GM19351 (cell line): ENCODE measurements around the gene CDC5L.

Source experiments
- ATAC-seq: cut with Tn5 transposase; IDR thresholded peaks from one replicate; pipeline ENCODE4 v1.9.1; 2021; ENCODE audit warnings: mild to moderate bottlenecking, moderate library complexity; ENCODE audit not compliant: unreplicated experiment

The CDC5L gene

GRCh38 chr6:44410363-44410762 lies 22.9 kb downstream of the CDC5L start:
- no peak for ATAC-seq

- ATAC-seq = no peak
Measured at GRCh38 chr6:44411141-44411540, 23.6 kb downstream of the CDC5L start.

DNA sequence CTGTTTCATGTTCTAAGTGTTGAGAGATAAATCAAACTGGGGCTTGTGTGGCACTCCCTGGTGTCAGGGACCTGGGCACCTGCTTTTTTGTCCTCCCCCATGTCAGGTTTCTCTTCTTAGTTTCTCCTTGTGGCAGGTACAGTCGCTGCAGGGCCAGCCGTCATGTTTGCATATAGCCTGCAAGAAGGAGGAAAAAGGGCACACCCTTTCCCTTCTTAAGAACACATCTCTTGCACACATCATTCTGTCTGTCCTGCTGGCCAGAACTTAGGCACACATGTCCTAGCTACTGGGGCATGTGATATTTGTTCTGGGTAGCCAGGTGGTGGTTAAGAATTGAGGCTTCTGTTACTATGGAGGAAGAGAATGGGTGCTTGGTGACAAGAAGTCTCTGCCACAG lies 27.9 kb downstream of the CDC5L start:
- ATAC-seq = no peak

GRCh38 chr6:44415873-44416502 lies 28.5 kb downstream of the CDC5L start:
- ATAC-seq = no peak

DNA sequence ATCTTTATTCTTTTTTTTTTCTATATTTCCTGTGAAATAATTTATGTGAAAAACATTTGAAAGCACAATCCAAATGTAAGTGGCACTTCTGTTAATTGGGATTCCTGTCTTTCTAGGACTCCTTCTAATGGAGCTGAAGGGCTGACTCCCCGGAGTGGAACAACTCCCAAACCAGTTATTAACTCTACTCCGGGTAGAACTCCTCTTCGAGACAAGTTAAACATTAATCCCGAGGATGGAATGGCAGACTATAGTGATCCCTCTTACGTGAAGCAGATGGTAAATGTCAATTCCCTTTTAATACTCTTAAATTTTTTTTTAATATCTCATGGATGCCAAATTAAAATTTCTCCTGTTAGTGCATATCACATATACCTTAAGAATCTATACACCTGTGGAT lies 35.0 kb downstream of the CDC5L start:
- no peak for ATAC-seq

- no peak for ATAC-seq
Measured at GRCh38 chr6:44423306-44423705, 35.8 kb downstream of the CDC5L start.

GRCh38 chr6:44425951-44426350 lies 38.4 kb downstream of the CDC5L start:
- no peak for ATAC-seq

- no peak for ATAC-seq
Measured at GRCh38 chr6:44428682-44429081, 41.2 kb downstream of the CDC5L start.

- ATAC-seq = no peak
Measured at GRCh38 chr6:44430326-44430725, 42.8 kb downstream of the CDC5L start.

- peak; percentile 53 for ATAC-seq
Measured at GRCh38 chr6:44431118-44431725, 43.7 kb downstream of the CDC5L start.

DNA sequence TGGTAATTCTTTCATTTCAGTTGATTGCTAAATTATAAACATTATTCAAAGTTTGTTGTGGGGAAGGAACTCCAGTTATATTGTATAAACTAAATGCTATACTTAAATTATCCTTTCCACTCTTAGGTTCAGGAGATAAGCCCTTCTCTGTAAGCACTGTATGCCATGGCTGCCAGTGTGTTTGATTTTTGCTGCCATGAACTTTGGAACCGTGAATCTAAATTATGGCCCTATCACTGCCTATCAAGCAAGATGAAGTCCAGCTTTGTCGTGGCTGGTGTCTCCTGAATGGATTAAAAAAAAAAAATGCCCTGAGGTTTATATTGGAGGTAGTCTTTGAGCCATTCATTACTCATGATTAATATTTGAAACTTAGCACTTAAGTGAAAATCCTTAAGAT lies 44.7 kb downstream of the CDC5L start:
- ATAC-seq = no peak

DNA sequence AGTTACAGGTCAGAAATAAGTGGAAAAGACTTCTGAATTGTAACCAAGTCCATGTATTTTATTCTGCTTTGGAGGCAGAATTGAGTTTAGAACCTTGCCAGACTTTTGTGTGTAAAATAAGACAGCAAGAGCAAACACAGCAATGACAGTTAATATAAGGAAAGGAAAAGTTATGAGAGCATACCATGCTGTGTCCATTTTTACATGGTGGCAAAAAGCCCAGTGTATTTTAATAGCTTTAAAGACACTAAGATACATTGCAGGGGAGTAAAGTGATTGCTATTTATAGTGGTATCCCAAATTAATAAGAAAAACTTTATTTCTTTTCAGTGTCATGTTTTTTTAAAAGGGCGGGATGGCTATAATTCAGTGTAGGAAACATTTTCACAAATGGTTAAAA lies 45.2 kb downstream of the CDC5L start:
- ATAC-seq = no peak

GRCh38 chr6:44435500-44435899 lies 48.0 kb downstream of the CDC5L start:
- ATAC-seq = no peak

DNA sequence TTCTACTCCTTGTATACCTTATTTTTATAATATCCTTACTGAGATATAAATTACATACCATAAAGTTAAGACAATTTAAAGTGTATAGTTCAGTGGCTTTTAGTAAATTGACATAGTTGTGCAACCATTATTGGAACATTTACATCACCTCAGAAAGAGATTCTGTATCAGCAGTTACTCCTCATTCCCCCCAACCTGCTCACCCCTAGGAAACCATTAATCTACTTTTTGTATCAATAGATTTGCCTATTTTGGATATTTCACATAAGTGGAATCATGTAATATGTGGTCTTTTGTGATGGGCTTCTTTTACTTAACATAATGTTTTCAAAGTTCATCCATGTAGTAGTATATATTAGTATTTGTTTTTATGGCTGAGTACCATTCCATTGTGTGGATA lies 51.3 kb downstream of the CDC5L start:
- ATAC-seq = no peak

- ATAC-seq = no peak
Measured at GRCh38 chr6:44439270-44440045, 52.0 kb downstream of the CDC5L start.

- no peak for ATAC-seq
Measured at GRCh38 chr6:44441091-44441855, 53.8 kb downstream of the CDC5L start.

- ATAC-seq = no peak
Measured at GRCh38 chr6:44442236-44442635, 54.7 kb downstream of the CDC5L start.

DNA sequence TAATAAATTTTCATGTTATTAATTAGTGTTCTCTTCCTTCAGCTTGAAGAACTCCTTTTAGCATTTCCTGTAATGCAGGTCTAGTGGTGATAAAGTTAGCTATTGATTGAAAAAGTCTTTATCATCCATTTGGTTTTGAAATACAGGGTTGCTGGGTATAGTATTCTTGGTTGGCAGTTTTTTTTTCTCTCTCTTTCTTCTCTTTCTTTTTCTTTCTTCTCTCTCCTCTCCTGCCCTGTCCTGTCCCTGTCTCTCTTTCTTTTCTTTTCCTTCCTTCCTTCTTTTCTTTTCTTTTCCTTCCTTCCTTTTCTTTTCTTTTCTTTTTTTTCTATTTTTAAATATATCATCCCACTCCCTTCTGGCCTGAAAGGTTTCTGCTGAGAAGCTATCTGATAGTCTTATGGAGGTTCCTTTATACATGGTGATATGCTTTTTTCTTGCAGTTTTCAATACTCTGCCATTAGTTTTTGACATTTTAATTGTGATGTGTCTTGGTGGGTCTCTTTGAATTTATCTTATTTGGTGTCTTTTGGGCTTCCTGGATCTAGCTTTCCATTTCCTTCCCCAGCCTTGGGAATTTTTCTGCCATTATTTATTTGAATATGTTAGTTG lies 55.4 kb downstream of the CDC5L start:
- no peak for ATAC-seq

GRCh38 chr6:44444853-44445252 lies 57.3 kb downstream of the CDC5L start:
- ATAC-seq = no peak

DNA sequence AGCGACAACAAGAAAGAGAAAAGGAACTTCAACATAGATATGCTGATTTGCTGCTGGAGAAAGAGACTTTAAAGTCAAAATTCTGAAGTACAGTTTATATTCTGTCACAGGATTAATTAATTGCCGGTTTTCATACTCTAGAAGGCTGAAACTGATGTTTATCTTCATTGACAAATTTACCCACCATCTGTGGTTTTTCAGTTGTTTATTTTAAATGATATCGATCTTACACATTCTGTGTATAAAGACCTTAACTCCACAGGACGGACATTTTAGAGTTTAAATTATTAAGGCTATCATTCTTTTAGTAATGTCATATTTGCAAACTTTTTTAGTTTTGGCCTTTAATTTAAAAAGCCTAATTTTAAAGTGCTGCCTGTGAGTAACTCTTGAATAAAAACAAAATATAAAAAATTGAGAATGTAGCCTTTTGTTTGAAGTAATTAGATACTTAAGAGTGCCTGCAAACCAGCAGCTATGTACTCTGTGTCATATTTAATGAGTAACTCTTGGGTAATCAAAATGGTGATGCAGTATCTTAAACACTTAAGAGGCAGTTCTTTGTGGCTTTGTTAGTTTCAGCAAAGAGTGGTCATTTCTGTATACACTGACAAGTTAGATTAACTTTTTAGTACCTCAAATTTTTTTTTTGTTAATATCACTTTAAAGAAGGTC lies 59.3 kb downstream of the CDC5L start:
- ATAC-seq = no peak
